Caco-2 (cell line): ENCODE data around the gene SRSF8. TPM values are rescaled to one million over a fixed set of nuclear protein-coding genes. Genes with fewer than 3 reads are reported as not detected.

Experiments used
- BruUV-seq: library from RNA; stranded (reverse); fragments of 400-500 nt; replicated peaks from 2 replicates; lab custom pipeline; 2021; lab: Mats Ljungman, UMichigan
- CTCF ChIA-PET: fragments of 300-600 bp; sonication (Branson Sonifier 250); formaldehyde crosslinking; loops from one replicate; lab custom pipeline; 2022; ENCODE audit warnings: antibody characterized with exemption; lab: Charles Lee
- POLR2A ChIA-PET: fragments of 300-600 bp; sonication (Branson Sonifier 250); formaldehyde crosslinking; loops from one replicate; lab custom pipeline; 2022; ENCODE audit warnings: antibody characterized with exemption; lab: Charles Lee
- DNase-seq, 2 experiments: peaks; one replicate each; pipeline versions ENCODE4 v3.0.0 to v3.0.0-alpha.2; 2020 to 2022
- H3K27me3 ChIP-seq: replicated peaks from 2 replicates; pipeline ENCODE4 v1.6.0; 2011; ENCODE audit warnings: low read length; ENCODE audit not compliant: control insufficient read depth, insufficient read depth
- H3K36me3 ChIP-seq: 2 replicates; pipeline ENCODE4 v1.5.1; 2011; ENCODE audit warnings: low read length; ENCODE audit not compliant: control insufficient read depth, insufficient read depth
- H3K4me1 ChIP-seq: fragments of 250-450 bp; sonication (Bioruptor Pico); 2 replicates; pipeline ENCODE4 v1.5.1; 2020; ENCODE audit warnings: mild to moderate bottlenecking
- H3K4me3 ChIP-seq: 2 replicates; pipeline ENCODE4 v1.5.1; 2011; ENCODE audit warnings: low read depth, mild to moderate bottlenecking, control low read depth, low read length
- H3K9me3 ChIP-seq: fragments of 250-450 bp; sonication (Bioruptor Pico); 2 replicates; pipeline ENCODE4 v1.5.1; 2020; ENCODE audit warnings: mild to moderate bottlenecking, moderate library complexity
- H3K27ac Mint-ChIP-seq: one replicate; pipeline ENCODE4 v1.8.0; 2022; ENCODE audit warnings: mixed read lengths; ENCODE audit not compliant: unreplicated experiment
- H3K27me3 Mint-ChIP-seq: one replicate; pipeline ENCODE4 v1.8.0; 2022; ENCODE audit warnings: mixed read lengths; ENCODE audit not compliant: insufficient read depth, unreplicated experiment
- H3K36me3 Mint-ChIP-seq: one replicate; pipeline ENCODE4 v1.8.0; 2022; ENCODE audit warnings: mild to moderate bottlenecking, mixed read lengths; ENCODE audit not compliant: insufficient read depth, unreplicated experiment
- H3K4me1 Mint-ChIP-seq: one replicate; pipeline ENCODE4 v1.8.0; 2022; ENCODE audit warnings: low read depth, mixed read lengths; ENCODE audit not compliant: unreplicated experiment
- H3K4me3 Mint-ChIP-seq: one replicate; pipeline ENCODE4 v1.8.0; 2022; ENCODE audit warnings: mild to moderate bottlenecking, moderate library complexity, mixed read lengths; ENCODE audit not compliant: unreplicated experiment
- H3K9me3 Mint-ChIP-seq: one replicate; pipeline ENCODE4 v1.8.0; 2022; ENCODE audit warnings: mixed read lengths; ENCODE audit not compliant: unreplicated experiment
- intact Hi-C: fragments of 100-400 bp; cut with micrococcal nuclease; formaldehyde crosslinking; loops from one replicate; pipeline ENCODE4 v1.10.0; 2022; ENCODE audit not compliant: unreplicated experiment
- total RNA-seq: library from RNA; stranded (reverse); gene quantifications from 2 replicates; pipeline ENCODE4 v1.2.3, GENCODE V29; 2022
- TF ChIP-seq, protein P1 (sequence below), 2 experiments: fragments of 200-600 bp in 1 of 2; IDR thresholded peaks; 1 replicate in 1 of 2; 2 replicates in 1 of 2; pipeline versions ENCODE4 v1.5.1 to v1.8.0; 2011 to 2022; ENCODE audit warnings: antibody characterized with exemption in 1 of 2, control low read depth in 1 of 2, inconsistent platforms in 1 of 2, low read depth in 1 of 2, low read length in 1 of 2, mild to moderate bottlenecking in 1 of 2, moderate library complexity in 1 of 2; ENCODE audit not compliant: insufficient read depth in 1 of 2, severe bottlenecking in 1 of 2, unreplicated experiment in 1 of 2

Gene SRSF8
- total RNA-seq, 1 experiment from 2014 or later: 44.5 TPM

DNA sequence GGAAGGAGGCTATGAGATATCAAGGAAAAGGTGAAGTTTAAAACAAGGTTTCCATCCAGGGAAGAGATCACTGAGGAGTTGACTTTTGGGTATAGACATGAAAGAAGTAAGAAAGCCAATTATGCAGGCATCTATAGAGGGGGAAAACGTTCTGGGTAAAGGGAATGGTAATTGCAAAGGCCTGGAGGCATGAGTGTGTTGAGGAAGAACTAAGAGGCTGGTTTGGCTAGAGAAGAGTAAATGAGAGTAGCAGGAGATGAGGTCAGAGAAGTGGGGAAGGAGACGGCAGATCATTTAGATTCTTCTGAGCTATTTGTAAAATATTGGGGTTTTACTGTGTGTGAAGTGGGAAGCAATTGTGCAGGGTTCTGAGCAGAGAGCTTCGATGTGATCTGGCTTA lies 30.5 kb downstream of the SRSF8 start:
- POLR2A ChIA-PET: no interaction called here
- no peaks in the 10 kb centered on the region for H3K9me3 ChIP-seq
- no peaks in the 10 kb centered on the region for H3K27me3 Mint-ChIP-seq
- TF ChIP-seq, protein P1, sequence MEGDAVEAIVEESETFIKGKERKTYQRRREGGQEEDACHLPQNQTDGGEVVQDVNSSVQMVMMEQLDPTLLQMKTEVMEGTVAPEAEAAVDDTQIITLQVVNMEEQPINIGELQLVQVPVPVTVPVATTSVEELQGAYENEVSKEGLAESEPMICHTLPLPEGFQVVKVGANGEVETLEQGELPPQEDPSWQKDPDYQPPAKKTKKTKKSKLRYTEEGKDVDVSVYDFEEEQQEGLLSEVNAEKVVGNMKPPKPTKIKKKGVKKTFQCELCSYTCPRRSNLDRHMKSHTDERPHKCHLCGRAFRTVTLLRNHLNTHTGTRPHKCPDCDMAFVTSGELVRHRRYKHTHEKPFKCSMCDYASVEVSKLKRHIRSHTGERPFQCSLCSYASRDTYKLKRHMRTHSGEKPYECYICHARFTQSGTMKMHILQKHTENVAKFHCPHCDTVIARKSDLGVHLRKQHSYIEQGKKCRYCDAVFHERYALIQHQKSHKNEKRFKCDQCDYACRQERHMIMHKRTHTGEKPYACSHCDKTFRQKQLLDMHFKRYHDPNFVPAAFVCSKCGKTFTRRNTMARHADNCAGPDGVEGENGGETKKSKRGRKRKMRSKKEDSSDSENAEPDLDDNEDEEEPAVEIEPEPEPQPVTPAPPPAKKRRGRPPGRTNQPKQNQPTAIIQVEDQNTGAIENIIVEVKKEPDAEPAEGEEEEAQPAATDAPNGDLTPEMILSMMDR (IDR thresholded peaks at IDR 0.05; ENCODE audit: insufficient read depth in 1 of 2, low read depth in 1 of 2, low read length in 1 of 2, severe bottlenecking in 1 of 2, unreplicated experiment in 1 of 2): no peak
- H3K4me3 Mint-ChIP-seq: no peak overlapping the region
- no peak for DNase-seq
- no peaks in the 10 kb centered on the region for H3K36me3 ChIP-seq
- no peaks in the 10 kb centered on the region for H3K27me3 ChIP-seq
- H3K36me3 Mint-ChIP-seq: no peaks in the 10 kb centered on the region
- no peak overlapping the region for H3K4me3 ChIP-seq
- H3K4me1 ChIP-seq: peaks cover 26% of the 10 kb centered on the region
- BruUV-seq: no TSS peak
- intact Hi-C loops: no loop called here
- CTCF ChIA-PET: no interaction called here
- H3K4me1 Mint-ChIP-seq: peaks cover 14% of the 10 kb centered on the region
- no peak overlapping the region for H3K27ac Mint-ChIP-seq
- H3K9me3 Mint-ChIP-seq: no peaks in the 10 kb centered on the region

DNA sequence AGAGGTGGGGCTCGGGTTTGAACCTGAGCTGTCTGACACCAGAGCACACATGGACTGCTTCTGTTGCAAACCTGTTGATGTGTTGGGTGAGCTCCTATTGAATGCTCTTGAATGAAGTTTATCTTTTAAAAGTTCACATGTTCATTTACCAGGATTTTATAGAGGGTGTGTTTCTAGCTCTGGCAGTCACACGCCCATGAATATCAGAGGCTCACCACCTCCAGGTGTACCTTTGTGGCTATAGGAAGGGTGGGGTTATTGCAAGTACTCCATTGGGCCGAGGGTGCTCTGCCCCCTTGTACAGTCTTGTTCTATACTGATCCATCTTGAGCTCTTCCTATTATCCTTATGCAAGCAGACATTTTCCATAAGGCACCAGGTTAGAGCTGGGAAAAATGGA lies 32.1 kb downstream of the SRSF8 start:
- CTCF ChIA-PET: interaction anchor here (0.9 kb wide), 1 partner anchor 9 kb away, joined by 4 read pairs; no protein-coding TSS in a partner anchor
- no peaks in the 10 kb centered on the region for H3K27me3 ChIP-seq
- POLR2A ChIA-PET: no interaction called here
- 0 out of 2 replicates have a peak, but pooled peaks cover 10% of the 10 kb centered on the region for H3K4me1 ChIP-seq
- TF ChIP-seq, protein P1 (IDR thresholded peaks at IDR 0.05; ENCODE audit: insufficient read depth in 1 of 2, low read depth in 1 of 2, low read length in 1 of 2, severe bottlenecking in 1 of 2, unreplicated experiment in 1 of 2): no peak
- Mint-ChIP-seq H3K36me3 (no peaks in the 10 kb centered on the region), H3K4me3 (no peak overlapping the region), H3K4me1 (no peaks in the 10 kb centered on the region), H3K27ac (no peak overlapping the region), H3K27me3 (no peaks in the 10 kb centered on the region), H3K9me3 (no peaks in the 10 kb centered on the region)
- BruUV-seq: no TSS peak
- H3K36me3 ChIP-seq: no peaks in the 10 kb centered on the region
- H3K4me3 ChIP-seq: no peak overlapping the region
- H3K9me3 ChIP-seq: no peaks in the 10 kb centered on the region
- DNase-seq: no peak
- intact Hi-C loops: no loop called here

DNA sequence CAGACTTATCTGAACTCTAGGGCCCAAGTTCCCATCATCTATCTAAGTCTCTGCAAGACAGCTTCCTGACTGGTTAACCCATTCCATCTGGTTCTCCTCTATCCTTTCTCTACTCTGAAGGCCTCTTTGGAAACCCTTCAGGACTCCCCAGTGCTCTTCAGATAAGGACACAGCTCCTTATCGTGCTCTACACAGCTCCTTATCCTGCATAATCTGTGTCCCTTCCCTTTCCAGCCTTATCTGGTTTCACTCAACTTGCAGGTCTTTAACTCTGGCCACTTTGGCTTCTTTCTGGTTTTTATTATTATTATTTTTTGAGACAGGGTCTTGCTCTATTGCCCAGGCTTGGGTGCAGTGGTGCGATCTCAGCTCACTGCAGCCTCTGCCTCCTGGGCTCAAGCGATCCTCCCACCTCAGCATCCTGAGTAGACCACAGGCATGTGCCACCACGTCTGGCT lies 33.5 kb downstream of the SRSF8 start:
- no peak overlapping the region for H3K4me3 ChIP-seq
- Mint-ChIP-seq H3K36me3 (no peaks in the 10 kb centered on the region), H3K4me3 (no peak overlapping the region), H3K9me3 (no peaks in the 10 kb centered on the region), H3K4me1 (no peaks in the 10 kb centered on the region), H3K27ac (no peak overlapping the region), H3K27me3 (no peaks in the 10 kb centered on the region)
- H3K9me3 ChIP-seq: no peaks in the 10 kb centered on the region
- no peaks in the 10 kb centered on the region for H3K27me3 ChIP-seq
- no TSS peak for BruUV-seq
- ChIA-PET POLR2A (no interaction called here), CTCF (no interaction called here)
- intact Hi-C loops: no loop called here
- TF ChIP-seq, protein P1 (IDR thresholded peaks at IDR 0.05; ENCODE audit: insufficient read depth in 1 of 2, low read depth in 1 of 2, low read length in 1 of 2, severe bottlenecking in 1 of 2, unreplicated experiment in 1 of 2): no peak
- no peaks in the 10 kb centered on the region for H3K4me1 ChIP-seq
- no peaks in the 10 kb centered on the region for H3K36me3 ChIP-seq
- no peak for DNase-seq
